ENCODE results near the gene TCN2.

GRCh38 chr22:30575859-30576258, 31.1 kb upstream of the TCN2 start:
- TF ChIP-seq EZH2 (IDR thresholded peaks at IDR 0.05; ENCODE audit: low read length, missing control alignments), result no peak
- TF ChIP-seq, protein P1, sequence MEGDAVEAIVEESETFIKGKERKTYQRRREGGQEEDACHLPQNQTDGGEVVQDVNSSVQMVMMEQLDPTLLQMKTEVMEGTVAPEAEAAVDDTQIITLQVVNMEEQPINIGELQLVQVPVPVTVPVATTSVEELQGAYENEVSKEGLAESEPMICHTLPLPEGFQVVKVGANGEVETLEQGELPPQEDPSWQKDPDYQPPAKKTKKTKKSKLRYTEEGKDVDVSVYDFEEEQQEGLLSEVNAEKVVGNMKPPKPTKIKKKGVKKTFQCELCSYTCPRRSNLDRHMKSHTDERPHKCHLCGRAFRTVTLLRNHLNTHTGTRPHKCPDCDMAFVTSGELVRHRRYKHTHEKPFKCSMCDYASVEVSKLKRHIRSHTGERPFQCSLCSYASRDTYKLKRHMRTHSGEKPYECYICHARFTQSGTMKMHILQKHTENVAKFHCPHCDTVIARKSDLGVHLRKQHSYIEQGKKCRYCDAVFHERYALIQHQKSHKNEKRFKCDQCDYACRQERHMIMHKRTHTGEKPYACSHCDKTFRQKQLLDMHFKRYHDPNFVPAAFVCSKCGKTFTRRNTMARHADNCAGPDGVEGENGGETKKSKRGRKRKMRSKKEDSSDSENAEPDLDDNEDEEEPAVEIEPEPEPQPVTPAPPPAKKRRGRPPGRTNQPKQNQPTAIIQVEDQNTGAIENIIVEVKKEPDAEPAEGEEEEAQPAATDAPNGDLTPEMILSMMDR (conservative IDR thresholded peaks at IDR 0.05 in 1 of 2, IDR thresholded peaks at IDR 0.05 in 1 of 2; ENCODE audit: low read depth in 1 of 2, low read length in 2 of 2), result no peak
